ENCODE measurements around the gene BAIAP2L2.

GRCh38 chr22:38072322-38073149, 37.9 kb downstream of the BAIAP2L2 start:
- TF ChIP-seq CTCF (IDR thresholded peaks at IDR 0.05) (no peak), POLR2A (IDR thresholded peaks at IDR 0.05) (no peak)

Data from prostate gland (tissue), 2 donors.